HG03108 (cell line): ENCODE measurements around the gene UGT1A1.

Experiments
- ATAC-seq: cut with Tn5 transposase; IDR thresholded peaks from one replicate; pipeline ENCODE4 v1.9.1; 2021; ENCODE audit warnings: moderate library complexity; ENCODE audit not compliant: unreplicated experiment

The UGT1A1 gene

DNA sequence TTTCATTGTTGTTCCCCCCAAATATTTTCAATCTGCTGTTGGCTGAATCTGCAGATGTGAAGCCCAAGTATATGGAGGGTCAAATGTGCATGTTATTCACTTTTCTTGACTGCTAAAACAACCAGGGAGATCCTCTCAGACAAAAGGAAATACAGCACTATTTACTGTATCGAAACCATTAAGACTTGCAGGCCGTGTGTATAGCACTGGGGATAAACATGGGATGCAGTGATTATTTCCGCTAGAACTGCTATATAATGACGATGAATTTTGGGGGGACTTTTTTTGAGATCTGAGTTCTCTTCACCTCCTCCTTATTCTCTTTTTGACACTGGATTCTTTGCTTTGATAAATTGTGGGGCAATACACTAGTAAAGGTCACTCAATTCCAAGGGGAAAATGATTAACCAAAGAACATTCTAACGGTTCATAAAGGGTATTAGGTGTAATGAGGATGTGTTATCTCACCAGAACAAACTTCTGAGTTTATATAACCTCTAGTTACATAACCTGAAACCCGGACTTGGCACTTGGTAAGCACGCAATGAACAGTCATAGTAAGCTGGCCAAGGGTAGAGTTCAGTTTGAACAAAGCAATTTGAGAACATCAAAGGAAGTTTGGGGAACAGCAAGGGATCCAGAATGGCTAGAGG, 3.5 kb upstream of the UGT1A1 start:
- no peak for ATAC-seq

DNA sequence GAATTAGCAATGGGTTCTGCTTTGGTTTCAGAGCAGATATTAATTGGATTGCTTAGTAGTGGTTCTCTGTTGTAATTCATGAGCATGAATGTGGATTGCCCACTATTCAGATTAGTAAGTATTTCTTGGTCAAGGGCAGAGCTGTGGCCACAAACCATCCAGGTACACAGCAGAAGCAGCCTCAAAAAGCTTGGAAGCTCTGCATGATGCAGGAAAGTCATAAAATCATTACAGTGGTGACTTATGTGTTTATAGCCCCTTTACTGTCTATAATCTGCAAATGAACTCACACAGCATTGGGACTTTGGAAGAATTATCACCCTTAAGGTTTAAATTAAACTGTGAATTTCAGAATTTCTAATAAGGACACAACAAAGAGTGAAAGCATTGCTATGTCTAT, 1.9 kb upstream of the UGT1A1 start:
- ATAC-seq: no peak

DNA sequence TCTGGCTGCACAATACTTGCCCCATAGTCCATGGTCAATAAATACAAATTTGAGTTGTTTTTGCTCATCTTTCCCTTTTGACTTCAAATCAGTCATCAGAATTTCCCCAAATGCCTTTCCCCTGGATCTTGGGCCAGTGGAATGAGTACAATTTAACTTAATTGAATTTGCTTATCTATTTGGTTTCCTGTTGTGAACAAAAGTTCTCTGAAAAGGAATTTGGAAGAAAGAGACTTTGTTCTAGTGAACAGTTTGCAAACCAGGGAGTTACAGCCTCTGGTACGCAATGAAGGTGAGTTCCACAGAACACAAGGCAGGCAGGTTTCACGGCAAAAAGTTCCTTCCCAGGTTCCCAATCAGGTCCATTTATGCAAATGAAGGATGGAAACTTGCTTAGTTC, 1.2 kb upstream of the UGT1A1 start:
- no peak for ATAC-seq

DNA sequence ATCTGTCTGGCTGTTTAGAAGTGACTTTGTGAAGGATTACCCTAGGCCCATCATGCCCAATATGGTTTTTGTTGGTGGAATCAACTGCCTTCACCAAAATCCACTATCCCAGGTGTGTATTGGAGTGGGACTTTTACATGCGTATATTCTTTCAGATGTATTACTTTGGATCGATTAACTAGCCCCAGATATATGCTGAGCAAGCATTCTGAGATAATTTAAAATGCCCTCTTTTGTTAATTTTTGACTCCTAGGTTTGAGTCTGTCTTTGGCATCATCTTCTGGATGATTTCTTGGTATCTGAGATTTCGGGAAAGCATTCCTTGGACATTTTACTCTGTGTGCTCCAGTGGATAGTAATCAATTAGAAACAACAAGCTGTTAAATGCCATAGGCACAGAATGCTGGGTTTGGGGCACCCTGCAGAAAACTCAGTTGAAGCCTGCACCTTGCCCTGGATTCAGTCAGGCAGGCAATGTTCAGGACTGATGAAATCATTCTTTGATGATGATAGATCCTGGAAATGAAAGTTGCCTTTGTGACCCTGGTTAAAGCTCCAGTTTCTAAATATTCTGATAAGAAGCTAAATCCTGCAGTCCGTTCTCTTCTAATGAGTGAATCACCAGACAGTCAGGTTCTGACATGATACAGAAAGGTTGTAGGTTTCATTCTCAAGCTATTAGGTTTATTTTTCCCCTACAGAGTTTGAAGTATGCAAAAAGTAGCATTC, 1.1 kb downstream of the UGT1A1 start:
- no peak for ATAC-seq

DNA sequence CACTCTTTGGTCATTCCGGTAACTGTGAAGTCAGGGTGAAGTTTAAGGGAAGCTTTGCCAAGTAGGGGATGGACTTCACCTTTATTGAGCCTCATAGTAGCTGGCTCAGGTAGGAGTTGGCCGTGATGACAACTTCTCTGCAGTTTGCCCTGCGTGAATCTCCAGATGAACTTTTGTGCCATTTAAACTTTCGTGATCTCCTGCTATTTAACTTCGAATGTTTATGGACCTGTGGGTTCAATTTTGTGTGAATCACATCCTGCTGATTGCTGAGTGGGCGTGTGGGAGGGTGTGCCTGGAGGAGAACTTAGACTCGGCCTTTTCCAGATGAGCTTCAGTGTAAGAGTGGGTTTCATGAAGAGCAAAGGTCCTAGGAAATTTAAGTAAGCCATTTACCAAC, 4.2 kb downstream of the UGT1A1 start:
- no peak for ATAC-seq

DNA sequence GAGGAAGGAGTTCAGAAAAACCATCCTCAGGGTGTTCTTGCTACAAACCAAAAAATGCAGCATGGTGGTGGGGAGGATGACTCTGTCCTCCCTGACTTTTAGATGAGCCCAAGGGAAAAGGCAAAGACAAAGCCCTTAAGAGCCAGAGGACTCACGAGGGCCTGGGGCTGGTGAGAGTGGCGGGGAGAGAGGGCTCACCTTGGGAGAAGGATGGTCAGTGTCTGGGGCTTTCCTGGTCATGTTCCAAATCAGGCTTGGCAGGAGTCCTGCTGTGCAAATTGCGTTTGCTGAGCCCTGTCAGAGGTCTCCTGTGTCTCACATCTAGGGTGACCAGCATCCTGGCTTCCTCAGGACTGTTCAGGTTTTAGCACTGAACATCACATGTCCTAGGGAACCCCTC, 4.7 kb downstream of the UGT1A1 start:
- no peak for ATAC-seq

DNA sequence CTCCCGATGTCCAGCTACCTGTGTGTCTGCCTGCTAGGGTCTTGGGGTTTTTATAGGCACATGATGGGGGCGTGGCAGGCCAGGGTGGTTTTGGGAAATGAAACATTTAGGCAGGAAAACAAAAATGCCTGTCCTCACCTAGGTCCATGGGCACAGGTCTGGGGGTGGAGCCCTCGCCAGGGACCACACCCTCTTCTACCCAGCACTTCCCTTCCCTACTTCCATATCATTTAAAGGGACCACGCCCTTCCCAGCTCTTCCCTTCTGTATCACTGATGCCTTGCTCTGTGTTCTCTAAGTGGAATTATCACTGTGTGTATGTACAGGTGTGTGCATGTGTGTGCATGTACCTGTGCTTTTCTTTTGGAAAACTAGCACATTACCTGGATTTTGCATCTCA, 6.3 kb downstream of the UGT1A1 start:
- ATAC-seq: no peak

DNA sequence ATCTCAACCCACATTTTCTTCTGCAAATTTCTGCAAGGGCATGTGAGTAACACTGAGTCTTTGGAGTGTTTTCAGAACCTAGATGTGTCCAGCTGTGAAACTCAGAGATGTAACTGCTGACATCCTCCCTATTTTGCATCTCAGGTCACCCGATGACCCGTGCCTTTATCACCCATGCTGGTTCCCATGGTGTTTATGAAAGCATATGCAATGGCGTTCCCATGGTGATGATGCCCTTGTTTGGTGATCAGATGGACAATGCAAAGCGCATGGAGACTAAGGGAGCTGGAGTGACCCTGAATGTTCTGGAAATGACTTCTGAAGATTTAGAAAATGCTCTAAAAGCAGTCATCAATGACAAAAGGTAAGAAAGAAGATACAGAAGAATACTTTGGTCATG, 8.0 kb downstream of the UGT1A1 start:
- ATAC-seq: no peak

DNA sequence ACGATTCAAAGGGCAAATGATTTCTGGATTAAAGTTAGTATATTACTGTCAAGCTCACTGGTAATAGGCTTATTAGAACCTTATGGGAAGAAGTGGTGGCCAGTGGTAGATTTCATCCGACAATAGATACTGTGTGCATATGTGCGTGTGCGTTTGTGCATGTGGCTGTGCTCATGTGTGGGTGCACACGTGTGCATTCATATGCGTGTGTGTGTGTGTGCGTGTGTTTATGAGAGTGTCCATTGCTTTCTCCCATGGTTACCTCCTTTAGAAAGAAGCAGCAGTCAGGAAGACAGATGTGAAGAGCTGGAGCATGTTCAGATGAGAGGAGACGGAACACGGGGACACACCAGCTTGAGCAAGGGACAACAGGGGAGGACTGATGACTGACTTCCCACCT, 9.2 kb downstream of the UGT1A1 start:
- no peak for ATAC-seq

DNA sequence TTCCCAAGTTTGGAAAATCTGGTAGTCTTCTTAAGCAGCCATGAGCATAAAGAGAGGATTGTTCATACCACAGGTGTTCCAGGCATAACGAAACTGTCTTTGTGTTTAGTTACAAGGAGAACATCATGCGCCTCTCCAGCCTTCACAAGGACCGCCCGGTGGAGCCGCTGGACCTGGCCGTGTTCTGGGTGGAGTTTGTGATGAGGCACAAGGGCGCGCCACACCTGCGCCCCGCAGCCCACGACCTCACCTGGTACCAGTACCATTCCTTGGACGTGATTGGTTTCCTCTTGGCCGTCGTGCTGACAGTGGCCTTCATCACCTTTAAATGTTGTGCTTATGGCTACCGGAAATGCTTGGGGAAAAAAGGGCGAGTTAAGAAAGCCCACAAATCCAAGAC, 12.1 kb downstream of the UGT1A1 start:
- ATAC-seq: no peak

DNA sequence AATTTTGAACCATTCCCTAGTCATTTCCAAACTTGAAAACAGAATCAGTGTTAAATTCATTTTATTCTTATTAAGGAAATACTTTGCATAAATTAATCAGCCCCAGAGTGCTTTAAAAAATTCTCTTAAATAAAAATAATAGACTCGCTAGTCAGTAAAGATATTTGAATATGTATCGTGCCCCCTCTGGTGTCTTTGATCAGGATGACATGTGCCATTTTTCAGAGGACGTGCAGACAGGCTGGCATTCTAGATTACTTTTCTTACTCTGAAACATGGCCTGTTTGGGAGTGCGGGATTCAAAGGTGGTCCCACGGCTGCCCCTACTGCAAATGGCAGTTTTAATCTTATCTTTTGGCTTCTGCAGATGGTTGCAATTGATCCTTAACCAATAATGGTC, 12.5 kb downstream of the UGT1A1 start:
- no peak for ATAC-seq

DNA sequence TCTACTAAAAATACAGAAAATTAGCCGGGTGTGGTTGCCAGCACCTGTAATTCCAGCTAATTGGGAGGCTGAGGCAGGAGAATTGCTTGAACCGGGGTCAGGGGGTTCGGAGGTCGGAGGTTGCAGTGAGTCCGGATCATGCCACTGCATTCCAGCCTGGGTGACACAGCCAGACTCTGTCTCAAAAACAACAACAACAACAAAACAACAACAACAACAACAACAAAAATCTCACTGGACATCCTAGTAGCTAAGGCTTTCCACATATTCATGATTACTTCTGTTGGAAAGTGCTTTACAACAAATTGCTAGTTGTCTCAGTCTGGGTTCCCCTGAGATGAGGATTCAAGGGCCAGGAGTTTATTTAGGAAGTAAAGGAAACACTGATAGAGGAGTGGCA, 13.8 kb downstream of the UGT1A1 start:
- no peak for ATAC-seq

DNA sequence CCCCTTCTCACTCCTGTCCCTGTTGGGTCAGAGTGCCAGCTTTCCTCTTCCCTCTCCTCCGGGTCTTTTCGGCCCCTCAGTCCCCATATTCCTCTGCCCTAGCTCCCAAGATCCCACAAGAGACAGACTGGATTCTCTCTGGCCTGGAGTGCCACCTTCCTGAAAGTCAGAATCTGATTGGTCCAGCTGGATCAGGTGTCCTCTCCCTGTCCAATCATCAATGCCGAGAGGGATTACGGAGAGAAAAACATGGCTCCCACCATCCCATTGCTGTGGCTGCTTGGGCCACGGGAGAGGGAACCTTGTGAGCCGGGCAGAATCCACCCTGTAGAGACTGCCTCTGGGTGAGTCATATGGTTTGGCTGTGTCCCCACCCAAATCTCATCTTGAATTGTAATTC, 15.3 kb downstream of the UGT1A1 start:
- no peak for ATAC-seq

DNA sequence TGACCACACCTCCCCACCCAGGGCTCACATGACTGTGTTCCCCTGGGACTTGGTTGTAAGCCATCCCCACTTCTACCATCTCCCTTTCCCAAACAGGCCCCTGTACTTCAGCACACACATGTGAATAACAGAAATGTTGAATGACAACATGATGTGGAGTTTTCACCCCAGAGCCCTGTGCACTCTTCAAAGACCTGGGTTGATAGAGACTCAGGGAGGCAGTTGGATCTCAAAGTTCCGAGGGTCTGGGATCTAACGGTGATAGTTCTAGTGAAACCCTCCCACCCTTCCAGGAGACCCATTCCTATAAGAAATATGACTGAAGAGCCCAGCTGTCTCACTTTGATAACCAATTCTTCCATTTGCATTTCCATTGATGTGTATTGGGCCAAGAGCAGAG, 18.0 kb downstream of the UGT1A1 start, which contains the start of gene MROH2A:
Gene MROH2A, plus strand, starts transcription at position 301 of the 400 bp plus-strand sequence. CDS start 1,029 bp downstream, outside the sequence.
- no peak for ATAC-seq

DNA sequence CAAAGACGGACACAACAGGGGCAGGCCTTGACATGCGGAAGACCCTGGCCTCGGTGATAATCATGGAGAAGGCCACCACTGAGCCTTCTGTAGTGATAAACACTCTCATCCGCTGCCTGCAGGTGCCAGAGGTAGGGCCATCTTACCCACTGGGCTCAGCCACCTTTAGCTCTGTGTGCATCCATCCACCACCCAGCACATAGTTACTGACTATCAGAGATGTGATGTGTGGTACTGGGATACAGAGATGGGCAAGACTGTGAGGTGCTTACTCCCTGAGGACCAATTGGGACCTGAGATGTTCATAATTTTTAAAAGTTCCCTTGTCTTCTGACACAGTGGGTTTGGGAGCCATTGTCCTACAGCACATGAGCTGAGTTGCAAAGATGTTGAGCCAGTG, 19.7 kb downstream of the UGT1A1 start:
- no peak for ATAC-seq

DNA sequence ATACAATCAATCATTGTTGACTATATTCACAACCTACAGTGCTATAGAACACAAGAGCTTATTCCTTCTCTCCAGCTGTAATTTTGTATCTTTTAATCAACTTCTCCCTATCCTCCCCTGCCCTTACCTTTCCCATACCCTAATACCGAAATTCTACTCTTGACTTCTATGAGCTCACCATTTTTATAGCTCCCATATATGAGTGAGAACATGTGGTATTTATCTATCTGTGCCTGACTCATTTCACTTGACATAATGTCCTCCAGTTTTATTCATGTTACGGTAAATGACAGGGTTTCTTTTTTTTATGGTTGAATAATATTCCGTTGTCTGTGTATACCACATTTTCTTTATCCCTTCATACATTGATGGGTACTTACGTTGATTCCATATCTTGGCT, 20.7 kb downstream of the UGT1A1 start:
- no peak for ATAC-seq

DNA sequence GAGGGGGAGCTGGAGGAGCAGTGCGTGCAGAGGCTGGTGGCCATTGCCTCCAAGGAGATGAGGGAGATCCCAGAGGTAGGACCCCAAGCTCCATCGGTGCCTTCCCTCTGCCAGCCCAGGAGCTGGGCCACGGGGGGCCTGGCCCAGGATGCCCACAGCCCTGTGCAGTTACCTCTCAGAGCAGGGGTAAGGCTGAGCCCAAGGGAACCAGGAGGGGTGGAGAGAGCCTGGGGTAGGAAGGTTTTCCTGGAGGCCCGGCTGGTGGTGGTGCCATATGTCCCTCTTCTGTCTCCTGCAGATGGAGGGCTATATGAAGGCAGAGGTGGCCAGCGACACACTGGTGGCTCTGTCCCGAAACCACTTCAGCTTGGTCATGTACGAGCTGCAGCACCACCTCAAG, 29.5 kb downstream of the UGT1A1 start:
- no peak for ATAC-seq

DNA sequence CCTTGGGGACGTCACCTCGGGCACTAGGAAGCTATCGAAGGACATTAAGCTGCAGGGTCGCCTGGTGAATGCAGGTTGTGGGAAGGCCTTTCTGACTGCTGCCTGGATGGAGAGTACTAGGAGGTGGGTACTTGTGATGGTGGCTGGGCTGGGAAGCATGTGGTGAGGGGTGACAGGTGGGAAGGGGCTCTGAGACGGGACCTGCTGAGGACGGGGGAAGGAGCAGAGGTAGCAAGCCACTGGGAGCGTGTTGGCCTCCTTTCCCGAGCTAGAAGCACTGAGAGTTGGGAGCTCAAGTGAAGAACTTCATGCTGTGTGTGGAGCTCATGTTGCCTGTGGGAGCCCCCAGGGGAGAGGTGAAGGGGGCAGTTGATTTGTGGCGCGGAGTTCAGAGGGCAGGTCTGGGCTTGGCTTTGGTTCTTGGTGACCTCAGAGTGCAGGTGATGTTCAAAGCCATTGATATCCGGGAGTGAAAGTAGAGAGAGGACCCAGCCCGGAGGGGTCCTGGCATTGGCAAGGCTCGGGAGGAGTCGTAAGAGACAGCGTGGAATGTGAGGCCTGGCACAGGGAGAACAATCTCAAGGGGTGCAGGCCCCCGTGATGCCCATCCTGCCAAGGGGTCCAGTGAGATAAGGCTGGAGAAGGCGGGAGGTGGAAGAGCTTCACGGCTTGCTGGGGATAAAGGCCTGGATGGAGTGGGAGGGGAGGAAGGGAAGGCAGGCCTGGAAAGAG, 31.2 kb downstream of the UGT1A1 start:
- no peak for ATAC-seq

DNA sequence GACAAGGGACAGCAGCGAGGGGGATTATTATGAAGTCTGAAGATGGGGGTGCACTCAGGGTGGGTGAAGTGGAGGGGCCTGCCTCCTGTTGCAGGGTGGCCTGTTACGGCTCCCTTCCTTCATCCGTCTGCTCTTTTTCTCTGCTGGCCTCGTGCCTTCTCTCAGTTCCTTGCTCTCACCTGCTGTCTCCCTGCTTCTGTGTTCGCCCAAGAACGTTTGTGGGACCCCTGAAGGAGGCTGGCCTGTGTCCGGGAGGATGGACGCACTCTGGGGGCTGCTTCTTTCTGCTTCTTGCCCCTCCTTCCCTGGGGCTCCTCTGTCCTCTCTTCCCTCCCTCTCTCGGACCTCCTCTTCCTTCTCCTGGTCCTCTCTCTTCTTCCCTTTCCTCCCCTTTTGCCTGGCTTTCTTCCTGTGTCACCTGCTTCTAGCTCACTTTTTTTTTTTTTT, 31.8 kb downstream of the UGT1A1 start:
- ATAC-seq: no peak

DNA sequence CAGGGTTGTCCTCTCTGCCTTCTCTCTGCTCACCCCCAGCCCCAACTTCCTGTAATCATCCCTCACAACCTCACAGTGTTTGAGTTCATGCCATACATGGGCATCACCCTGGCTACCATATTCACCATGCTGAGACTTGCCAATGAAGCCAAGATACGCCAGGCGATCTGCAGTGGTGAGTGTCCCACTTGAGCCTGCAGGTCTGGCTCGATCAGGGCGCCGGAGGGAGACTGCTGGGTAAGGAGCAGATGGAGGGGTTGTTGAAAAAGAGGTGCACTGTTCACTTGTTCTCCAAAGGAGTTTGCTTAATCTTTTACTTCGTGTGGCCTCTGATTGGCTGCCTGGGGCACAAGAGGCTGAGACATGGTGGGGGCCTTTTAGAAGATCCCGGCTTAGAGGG, 32.6 kb downstream of the UGT1A1 start:
- ATAC-seq: no peak

DNA sequence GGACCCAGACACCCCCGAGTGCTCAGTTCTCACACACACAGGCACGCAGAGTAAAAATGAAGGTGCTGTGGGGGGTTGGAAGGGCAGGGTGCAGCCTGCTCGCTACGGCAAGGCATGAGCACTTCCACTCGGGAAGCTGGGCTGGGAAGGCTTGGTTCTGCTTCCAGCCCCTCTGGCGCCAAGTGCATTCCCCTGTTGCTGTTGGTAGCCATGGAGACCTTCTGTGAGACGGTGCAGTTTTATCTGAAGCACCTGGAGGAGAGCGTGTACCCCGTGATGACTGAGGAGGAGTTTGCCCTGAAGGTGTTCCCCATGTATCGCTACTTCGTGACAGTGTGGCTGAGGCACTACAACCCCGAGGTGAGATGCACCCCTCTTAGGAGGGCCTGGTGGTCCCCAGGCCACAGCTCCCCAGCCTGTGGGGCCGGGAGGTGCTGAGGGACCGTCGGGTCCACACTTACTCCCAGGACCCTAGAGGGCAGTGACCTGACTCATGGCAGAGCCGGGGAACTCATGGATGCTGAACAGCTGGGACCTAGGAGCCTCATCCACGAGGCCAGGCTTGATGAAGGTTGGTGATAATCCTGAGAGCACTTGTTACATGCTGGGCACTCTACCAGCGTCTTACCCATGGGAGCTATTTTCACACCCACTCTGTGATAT, 33.5 kb downstream of the UGT1A1 start:
- ATAC-seq: no peak
